LNCaP clone FGC (cell line): Measurements from ENCODE around the gene ADGRV1.
"Not testable (repeated sequence)": the region's sequence is repeated elsewhere in the genome, so short reads cannot be mapped to it uniquely, and the experiment has no call there.

ENCODE experiments used
- DNase-seq: peaks from one replicate; pipeline ENCODE4 v3.0.0-alpha.2; 2011; ENCODE audit warnings: low read depth
- H3K4me3 ChIP-seq: 2 replicates; pipeline ENCODE4 v1.5.1; 2011; ENCODE audit warnings: mild to moderate bottlenecking, low read depth, low read length, control low read depth
- CTCF ChIP-seq: IDR thresholded peaks from 2 replicates; pipeline ENCODE4 v1.5.1; 2012; ENCODE audit warnings: mild to moderate bottlenecking; ENCODE audit not compliant: control insufficient read depth, insufficient read depth; ENCODE audit errors: extremely low read depth

Gene ADGRV1

DNA sequence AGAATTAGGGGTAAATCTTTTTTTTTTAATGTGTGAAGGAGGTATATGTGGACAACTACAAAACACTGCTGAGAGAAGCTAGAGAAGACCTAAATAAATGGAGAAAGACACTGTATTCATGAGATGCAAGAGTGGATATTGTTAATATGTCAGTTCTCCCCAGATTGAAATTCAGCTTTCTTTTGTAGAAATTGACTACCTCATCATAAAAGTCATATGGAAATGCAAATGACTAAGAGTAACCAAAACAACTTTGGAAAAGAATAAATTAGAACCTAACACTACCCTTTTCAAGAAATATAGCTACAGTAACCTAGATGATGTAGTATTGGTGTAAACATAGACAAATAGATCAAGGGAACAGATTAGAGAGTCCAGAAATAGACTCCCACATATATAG lies 400.7 kb downstream of the ADGRV1 start:
- no peak for DNase-seq
- no peak for TF ChIP-seq CTCF
- no peak overlapping the region for H3K4me3 ChIP-seq

DNA sequence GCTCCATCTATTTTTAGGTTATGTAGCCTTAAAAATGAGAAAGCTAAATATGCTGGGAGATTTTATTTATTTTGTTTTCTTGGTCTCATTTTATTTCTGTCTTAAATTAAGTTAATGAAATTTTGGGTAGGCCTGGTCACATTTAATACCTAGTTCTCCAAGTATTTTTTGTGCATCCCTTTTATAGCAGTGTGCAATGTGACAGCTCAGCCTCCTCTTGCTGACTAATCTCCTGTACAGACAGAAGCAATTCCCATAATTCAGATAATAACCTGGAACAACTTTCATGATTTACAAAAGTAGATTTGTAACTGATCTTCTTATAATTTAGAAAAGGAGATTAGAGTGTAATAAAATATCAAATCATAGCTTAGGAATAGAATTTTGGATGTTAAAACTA lies 403.9 kb downstream of the ADGRV1 start:
- no peak for TF ChIP-seq CTCF
- no peak for DNase-seq

GRCh38 chr5:90965110-90965685 lies 406.6 kb downstream of the ADGRV1 start:
- H3K4me3 ChIP-seq, result no peak overlapping the region
- DNase-seq, result no peak
- no peak for TF ChIP-seq CTCF

More for the DNA sequence above, 403.9 kb downstream of the ADGRV1 start:
- no peak overlapping the region for H3K4me3 ChIP-seq

GRCh38 chr5:90967443-90967842 lies 408.8 kb downstream of the ADGRV1 start:
- no peak for DNase-seq
- TF ChIP-seq CTCF, result no peak
- H3K4me3 ChIP-seq, result no peak overlapping the region

DNA sequence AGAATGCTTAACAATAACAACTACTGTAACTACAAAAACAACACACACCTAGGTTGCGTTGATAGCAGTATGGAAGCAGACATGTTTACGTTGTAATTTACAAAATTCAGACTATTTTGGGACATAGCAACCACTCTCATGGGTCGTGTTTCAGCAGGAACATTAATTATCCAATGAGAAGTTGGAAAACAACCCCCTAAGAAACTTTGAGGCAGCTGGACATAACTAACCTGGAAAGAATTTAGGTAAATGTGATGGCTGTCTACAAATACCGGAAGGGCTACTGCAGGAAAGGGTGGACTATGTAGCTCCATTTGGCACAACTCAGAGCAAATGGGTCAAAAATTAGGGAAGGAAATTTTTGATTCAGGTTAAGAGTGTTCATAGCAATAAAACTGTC lies 409.3 kb downstream of the ADGRV1 start:
- DNase-seq, result no peak
- no peak overlapping the region for H3K4me3 ChIP-seq
- no peak for TF ChIP-seq CTCF

DNA sequence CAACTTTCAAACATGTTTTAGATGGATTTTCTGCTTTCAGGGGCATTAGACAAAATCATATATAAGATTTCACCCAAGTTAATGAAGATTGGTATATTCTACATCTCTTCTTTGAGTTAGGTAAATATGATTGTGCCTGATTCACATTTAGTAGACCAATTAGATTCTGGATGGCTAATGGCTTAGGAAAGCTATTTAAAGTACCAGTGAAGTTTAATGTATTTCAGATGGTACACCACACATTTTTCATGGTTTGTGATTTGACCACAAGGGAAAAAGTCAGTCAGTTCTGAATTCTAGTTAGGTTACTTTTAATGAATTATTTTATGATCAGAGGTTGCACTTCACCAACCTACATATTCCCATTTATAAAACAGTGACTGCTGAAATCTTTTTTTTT lies 409.7 kb downstream of the ADGRV1 start:
- no peak for DNase-seq
- no peak overlapping the region for H3K4me3 ChIP-seq
- TF ChIP-seq CTCF, result no peak

DNA sequence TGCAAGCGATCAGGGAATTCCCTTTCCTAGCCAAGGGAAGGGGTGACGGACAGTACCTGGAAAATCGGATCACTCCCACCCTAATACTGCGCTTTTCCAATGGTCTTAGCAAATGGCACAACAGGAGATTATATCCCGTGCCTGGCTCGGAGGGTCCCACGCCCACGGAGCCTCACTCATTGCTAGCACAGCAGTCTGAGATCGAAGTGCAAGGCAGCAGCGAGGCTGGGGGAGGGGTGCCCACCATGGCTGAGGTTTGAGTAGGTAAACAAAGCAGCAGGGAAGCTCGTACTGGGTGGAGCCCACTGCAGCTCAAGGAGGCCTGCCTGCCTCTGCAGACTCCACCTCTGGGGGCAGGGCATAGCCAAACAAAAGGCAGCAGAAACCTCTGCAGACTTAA lies 411.3 kb downstream of the ADGRV1 start:
- not testable (repeated sequence) for H3K4me3 ChIP-seq, DNase-seq
